Head of caudate nucleus (tissue), 42 donors: ENCODE data around the gene TXNL1.

Experiments used
- DNase-seq, 42 donors: peaks; one replicate each; pipeline versions ENCODE4 v3.0.0 to v3.0.0-alpha.2; 2020 to 2021; ENCODE audit warnings: mixed read lengths in 7 of 42
- intact Hi-C: fragments of 100-400 bp; cut with DNase I; formaldehyde crosslinking; loops from one replicate; pipeline ENCODE4 v1.15.0; 2022

TXNL1 gene

DNA sequence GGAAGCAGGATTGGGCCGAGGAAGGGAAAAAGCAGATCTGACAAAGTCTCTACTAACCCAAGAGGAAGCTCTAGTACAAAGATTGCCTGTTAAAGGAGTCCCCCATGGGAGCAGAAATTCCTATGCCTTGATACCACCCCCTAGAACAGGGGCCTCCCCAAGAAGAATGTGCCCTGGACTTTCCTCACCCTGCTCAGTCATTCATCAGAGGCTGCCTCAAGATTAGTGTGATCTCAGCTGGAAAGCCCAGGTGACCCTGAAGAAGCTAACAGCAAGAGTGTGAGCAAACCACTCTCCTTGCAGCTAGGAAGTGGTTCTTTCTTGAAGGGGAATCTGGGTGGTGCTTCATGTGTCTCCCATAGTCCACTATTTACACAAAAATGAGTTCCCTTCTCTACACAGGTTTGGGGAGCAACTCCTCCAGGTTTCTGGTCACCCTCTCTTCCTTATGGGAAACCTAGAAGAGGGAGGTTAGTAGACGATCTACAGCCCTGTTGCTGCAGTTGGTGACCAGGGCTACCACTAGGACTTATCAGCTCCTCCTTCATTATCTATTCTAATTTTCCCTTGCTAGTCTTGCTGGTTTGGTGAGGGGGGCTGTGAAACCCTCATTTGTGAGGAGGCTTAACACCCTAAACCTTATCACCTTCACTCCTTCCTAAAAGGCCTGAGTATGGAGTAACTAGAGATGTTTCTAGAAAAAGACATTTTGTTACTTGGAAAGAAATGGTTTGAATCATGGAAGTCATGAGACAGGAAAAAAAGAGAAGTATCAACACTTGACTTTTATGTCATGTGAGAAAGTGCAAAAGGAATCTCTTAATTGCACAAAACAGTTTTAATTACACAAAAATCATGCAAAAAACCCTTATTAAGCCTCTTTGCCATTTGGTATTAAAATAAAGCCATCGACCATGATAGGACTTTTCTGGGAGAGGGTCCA is 9.8 kb upstream of the TXNL1 start:
- DNase-seq, result no peak
- intact Hi-C loops, result no loop called here

DNA sequence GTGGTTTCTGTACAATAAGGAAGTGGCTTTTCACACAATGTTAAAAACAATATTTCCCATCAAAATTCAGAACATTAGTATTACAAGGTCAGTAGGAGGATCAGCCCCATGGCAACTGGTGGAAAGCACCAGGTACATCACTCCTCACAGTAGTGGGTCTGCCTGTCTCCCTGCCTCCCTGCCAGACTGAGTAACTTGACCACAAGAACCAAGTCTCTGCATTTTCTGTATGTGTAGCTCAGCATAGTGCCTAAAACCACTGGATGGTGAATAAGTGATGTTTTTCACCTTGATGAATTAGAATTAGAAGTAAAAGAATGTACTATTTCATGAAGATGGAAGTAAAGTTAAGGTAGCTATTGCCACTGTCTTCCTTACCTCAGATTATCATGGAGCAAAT is 8.7 kb upstream of the TXNL1 start:
- intact Hi-C loops, result no loop called here
- no peak for DNase-seq

DNA sequence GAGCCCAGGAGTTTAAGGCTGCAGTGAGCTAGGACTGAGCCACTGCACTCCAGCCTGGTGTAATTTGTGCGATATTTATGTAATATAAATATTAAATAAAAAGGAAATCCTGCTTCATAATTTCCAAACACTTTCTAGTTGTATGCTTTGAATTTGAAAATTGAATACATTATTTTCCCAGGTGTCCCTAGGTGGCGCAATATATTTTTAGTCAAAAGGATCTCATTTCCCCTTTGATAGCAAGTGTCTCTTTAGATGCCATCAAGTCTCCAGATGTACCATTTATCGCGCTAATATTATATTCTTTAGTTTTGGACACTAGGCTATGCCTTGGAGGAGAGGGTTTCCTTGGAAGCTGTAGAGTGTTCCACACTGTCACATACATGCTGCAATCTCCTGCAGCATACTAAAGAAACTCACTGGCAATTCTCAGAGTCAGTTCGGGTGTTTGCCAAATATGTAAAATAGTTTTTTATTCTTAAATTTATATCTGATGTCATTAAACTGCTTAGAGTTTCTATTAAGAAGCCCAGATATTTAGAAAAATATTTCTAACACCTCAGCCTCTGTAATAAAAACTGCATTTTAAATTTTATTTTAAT is 7.1 kb upstream of the TXNL1 start:
- intact Hi-C loops, result no loop called here
- DNase-seq, result peak in 1 of 42 donors; percentile 36

DNA sequence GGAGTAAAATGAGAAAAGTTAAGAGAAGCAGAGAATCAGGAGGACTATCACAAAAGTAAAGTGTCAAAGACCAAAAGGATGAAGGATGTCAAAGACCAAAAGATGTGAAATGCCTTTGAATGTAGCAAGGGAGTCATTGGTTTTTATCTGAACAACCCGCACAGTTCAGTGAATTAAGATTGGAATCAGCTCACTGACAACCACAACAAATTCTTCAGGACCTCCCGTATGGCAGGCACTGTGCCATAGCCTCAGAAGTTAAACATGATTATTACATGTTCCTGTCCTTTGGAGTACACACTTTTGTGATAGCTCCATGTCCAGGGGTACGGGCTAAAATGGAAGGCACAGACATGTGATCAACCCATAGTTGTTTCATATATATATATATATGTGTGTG is 5.0 kb upstream of the TXNL1 start:
- intact Hi-C loops, result no loop called here

DNA sequence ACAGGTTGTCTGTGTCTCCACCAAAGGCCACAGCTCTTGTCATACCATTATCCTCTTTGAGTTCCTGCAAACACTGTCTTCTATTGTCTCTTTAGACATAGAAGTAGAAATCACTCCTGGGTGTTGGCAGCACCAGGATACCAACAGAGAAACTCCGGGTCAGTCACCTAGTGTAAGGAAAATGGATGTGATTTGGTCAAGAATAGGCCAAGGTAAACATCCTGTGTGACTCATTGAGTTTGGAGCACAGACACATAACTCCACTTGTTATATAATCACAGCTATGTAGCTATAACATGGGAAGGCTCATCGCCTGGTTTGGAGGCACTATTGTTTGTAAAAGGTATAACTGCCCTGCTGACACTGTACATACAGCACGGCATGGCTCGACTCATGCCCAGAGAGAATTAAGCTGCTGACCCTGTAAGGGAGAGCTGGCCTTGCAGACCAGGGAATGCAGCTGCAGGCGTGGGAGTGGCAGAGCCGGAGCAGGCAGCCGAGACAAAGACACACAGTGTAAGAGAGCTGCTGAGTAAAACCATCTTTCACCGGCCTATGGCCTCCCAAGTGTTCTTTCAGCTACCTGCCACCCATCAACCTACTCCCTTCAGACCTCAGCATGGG is 3.4 kb upstream of the TXNL1 start:
- no peak for DNase-seq
- intact Hi-C loops, result no loop called here

More for the DNA sequence above, 5.0 kb upstream of the TXNL1 start:
- DNase-seq, result no peak

DNA sequence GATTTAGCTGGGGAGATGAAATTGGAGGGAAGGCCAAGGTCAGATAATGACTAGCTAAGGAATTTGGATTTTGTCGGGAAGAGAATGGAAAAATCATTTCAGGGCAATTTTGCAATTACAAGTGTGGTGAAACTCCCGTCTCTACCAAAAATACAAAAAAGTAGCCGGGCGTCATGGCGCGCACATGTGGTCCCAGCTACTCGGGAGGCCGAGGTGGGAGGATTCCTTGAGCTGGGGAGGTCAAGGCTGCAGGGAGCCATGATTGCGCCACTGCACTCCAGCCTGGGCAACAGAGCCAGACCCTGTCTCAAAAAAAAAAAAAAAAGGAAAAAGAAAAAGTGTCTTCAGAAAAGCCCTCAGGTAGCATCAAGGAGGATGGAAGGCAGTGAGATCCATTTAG is 1.2 kb upstream of the TXNL1 start:
- intact Hi-C loops, result no loop called here
- no peak for DNase-seq

DNA sequence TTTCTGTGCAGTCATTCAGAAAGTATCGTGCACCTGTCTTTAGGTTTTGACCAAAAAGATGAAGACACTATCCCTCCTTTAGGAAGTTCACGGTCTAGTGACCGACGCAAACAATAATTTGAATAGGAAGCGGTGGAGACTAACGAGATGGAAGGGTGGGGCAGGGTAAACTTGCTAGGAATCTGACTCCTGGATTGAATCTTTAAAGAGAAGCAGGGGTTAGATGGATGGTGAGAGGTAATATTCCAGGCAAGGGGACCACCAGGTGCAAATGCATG is 651 bp upstream of the TXNL1 start:
- intact Hi-C loops, result no loop called here

DNA sequence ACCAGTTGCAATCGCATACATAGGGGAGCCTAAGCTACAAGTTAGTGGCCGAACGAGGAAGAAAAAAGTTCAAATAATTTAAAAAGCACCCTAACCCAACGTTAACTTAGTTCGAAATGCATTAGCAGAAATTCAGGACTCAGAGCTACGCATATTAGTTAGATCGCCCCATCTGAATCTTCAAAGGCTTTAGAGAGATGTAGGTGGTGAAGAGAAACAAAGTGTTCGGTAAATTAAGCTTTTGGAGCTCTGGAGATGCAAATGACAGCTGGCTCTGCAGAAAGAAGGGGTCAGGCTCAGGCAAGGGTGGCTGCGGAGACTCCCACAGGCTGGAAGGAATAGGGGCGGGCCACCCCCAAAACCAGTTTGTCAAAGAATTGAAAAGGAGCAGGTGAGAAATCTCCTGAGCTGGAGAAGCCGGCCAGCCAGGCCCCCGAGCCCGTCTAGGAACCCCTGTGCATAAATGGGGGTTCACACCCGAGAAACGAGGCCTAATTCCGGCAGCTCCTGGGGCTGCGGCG is 621 bp downstream of the TXNL1 start:
- intact Hi-C loops, result loop anchor here (1.0 kb wide), 1 partner anchor 14 kb away; the partner anchor contains the start of gene WDR7
- DNase-seq, result peak in 14 of 42 donors; percentile 9 to 50 (median 23)

More for the DNA sequence above, 651 bp upstream of the TXNL1 start:
- no peak for DNase-seq

DNA sequence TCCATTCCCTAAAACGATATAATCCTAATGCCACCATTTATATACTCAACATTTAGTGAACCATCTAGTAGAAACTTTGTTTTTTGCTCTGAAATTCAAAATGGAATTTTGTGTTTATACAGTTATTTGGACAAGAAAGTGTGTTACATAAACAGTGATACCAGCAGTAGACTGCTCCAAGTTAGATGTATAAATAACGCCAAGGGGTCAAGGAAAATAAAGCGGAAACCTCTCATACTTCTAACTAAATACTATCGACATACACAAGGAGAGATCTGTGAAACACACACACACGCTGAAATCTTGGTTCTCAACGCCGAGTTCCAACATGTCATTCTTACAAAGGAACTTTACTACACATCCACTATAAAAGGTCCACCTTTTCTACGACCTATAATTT is 1.2 kb downstream of the TXNL1 start:
- intact Hi-C loops, result no loop called here
- DNase-seq, result no peak

DNA sequence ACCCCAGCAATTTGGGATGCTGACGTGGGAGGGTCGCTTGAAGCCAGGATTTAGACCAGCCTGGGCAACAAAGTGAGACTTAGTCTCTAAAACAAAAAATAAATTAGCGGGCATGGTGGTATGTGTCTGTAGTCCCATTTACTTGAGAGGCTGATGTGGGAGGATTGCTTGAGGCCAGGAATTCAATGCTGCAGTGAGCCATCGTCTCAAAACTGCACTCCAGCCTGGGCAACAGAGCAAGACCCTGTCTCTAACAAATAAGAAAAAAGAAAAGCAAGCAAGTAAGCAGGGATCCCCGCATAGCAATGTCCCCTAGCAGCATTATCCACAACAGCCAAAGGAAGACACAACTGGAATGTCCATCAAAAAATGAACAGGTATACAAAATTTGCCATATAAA is 3.4 kb downstream of the TXNL1 start:
- no peak for DNase-seq
- intact Hi-C loops, result no loop called here

DNA sequence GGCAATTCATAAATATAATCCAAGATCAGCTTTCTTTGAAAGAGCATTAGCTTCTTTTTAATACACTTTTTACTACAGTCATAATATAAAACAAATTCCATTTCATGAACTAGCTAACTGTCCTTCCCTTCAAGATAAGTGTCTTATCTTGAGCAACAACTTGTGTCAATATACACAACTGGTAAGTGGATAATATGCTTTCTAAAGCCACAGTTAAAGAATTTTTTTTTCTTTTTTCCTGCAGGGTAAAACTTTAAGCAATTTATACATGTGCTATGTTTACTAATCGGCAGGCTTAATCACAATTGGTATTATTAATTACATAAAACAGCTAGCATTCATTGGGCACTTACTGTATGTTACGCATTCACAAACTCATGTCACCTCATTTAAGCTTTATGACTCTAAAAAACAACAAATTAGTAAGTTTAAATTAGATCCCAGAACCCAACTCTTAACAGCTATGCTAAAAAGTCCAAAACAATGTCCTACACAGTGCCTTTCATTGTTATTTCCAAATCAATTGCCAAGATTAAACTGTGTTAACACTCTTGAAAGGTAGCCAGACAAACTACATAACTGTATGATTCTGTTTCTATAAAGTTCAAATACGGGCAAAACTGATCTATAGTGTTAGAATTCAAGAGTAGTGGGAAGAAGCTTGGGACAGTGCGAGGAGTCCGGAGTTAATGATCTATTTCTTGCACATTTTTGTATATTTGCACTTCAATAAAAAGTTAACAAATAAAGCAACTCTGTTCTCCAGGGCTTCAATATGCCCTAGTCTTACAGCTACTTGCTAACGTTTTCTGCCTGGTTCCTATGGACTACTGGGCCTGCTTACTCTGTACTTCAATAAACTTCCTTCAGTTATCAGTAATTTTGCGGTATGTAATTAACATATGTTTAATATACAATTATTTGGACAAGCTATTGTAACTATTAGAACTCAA is 6.0 kb downstream of the TXNL1 start:
- DNase-seq, result no peak
- intact Hi-C loops, result no loop called here

DNA sequence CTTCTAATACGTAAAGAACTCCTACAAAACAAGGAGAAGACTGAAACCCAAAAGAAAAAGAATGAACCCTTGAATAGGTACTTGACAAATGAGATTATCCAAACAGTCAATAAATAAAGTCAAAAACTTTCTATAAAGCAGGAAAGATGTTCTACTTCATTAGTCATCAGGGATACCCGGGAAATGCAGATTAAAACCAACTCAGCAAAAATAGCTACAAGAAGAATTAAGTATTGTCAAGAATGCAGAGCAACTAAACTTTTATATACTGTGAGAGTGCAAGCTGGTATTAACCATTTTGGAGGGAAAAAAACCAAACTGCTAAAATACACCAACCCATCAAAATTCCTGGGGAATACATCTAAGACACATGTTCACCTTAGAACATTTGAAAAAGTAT is 10.4 kb downstream of the TXNL1 start:
- intact Hi-C loops, result no loop called here
- no peak for DNase-seq

DNA sequence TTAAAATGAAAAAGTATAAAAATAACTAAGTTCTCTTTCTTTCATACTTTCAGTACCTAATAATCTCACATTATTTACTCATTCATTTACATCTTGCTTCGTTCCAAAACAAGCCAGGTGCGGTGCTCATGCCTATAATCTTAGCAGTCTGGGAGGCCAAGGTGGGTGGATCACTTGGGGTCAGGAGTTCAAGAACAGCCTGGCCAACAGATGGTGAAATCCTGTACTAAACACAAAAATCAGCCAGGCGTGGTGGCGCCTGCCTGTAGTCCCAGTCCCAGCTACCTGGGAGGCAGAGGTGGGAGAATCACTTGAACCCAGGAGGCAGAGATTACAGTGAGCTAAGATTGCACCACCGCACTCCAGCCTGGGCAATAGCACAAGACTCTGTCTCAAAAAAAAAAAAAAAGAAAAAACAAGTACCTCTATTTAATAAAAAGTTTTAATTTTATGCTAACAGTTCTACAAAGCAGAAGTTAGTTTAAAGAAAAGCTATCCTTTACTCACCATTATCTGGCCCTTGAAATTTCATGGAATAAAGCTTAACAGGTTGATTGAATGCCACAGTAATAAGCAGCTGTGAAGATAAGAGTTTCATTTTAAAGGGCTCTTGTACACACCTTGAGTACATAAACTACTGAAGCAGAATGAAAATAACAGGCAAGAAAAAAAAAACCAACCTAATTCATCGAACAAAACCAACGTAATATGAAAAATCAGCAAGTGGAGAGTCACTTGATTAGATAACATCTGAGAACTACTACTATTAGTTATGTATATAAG is 22.5 kb downstream of the TXNL1 start:
- DNase-seq, result no peak

DNA sequence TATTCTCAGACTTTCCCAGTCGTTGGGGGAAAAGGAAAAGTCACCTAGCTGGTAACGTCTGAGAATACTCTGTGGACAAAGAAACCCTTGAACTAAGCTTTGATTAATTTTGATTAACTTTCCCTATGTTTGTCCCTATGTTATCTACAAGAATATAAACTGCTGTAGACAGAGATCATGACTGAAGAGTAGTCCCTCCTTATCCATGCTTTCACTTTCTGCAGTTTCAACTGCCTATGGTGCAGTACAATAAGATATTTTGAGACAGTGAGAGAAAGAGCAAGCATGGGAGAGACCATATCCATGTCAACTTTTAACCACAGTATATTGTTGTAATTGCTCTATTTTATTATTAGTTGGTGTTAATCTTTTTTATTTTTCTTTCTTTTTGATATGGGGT is 31.8 kb downstream of the TXNL1 start:
- intact Hi-C loops, result no loop called here
- DNase-seq, result no peak

More for the DNA sequence above, 22.5 kb downstream of the TXNL1 start:
- intact Hi-C loops, result no loop called here

DNA sequence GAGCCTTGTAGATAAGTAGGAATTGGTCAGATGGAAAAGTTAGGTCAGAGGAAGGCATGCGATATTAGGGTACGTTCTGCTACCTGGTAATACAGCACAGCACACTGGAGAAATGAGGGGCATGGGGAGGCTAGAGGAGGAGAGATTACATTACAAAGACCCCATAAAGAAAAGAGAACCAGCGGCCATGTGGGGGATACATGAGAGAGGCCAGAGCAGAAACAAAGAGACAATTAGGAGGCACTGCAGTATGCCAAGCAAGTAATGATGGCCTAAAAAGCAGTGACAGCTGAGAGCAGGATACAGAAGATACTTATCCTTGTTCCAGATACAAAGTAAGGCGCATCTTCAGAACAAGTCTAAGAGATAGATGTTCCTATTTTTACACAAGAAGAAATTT is 40.0 kb downstream of the TXNL1 start:
- intact Hi-C loops, result no loop called here
- DNase-seq, result no peak

DNA sequence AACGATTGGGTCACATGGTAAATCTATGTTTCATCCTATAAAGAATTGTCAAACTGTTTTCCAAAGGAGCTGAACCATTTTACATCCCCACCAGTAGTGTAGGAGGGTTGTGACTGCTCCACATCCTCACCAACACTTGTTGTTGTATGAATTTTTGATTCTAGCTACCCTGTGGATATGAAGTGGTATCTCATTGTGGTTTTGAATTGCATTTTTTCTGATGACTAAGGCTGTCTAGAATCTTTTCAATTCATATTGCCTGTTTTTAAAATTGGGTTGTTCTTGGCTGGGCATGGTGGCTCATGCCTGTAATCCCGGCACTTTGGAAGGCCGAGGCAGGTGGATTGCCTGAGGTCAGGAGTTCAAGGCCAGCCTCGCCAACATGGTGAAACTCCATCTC is 44.5 kb downstream of the TXNL1 start:
- no peak for DNase-seq
- intact Hi-C loops, result no loop called here

DNA sequence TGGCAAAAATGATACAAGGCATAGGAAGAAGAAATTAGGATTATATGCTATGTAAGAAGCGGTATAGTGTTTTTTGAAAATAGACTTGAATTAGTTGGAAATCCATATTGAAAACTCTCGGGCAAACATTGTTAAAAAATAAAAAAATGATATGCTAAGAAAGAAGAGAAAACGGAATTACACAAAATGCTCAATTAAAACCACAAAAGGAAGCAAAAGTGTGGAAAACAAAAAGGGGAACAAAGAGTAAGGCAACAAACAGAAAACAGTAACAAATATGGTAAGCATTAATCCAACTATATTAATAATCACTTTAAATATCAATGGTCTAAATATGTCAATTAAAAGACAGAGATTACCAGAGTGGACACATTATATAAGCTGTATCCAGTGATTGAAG is 58.4 kb downstream of the TXNL1 start:
- intact Hi-C loops, result no loop called here
- DNase-seq, result no peak

DNA sequence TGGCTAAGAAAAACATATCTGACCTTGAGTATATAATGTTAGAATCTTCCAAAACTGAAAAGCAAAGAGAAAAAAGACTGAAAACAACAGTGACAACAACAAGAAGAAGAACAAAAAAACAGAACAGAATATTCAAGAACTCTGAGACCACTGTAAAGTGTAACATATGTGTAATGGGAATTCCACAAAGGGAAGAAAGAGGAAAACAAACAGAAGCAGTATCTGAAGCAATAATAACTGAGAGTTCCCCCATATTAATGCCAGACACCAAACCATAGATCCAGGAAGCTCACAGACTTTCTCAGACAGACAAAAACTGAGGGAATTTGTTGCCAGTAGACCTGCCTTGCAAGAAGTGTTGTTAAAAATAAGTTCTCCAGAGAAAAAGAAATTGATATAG is 58.9 kb downstream of the TXNL1 start:
- no peak for DNase-seq
- intact Hi-C loops, result loop anchor here (10.0 kb wide), 1 partner anchor 1345 kb away; no protein-coding TSS in a partner anchor
